ENCODE results near the gene BEND6. TPM values are rescaled to one million over a fixed set of nuclear protein-coding genes. Genes with fewer than 3 reads are reported as not detected.

Gene BEND6, protein sequence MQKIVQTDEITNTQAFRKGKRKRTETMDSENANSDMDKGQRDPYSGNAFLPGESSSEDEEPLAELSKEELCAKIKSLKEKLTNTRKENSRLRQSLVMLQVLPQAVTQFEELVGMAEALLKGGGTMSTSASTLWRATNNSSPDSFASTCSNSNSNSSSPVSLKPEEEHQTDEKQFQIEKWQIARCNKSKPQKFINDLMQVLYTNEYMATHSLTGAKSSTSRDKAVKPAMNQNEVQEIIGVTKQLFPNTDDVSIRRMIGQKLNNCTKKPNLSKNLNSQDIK
- total RNA-seq (ENCODE audit: low replicate concordance), result 1.3 and 2.7 TPM in 2 replicates
- long read RNA-seq, partial matches to known transcripts, result 1 of 4 reads
- long read RNA-seq, other reads (novel, unspliced or antisense), result 3 of 4 reads

DNA sequence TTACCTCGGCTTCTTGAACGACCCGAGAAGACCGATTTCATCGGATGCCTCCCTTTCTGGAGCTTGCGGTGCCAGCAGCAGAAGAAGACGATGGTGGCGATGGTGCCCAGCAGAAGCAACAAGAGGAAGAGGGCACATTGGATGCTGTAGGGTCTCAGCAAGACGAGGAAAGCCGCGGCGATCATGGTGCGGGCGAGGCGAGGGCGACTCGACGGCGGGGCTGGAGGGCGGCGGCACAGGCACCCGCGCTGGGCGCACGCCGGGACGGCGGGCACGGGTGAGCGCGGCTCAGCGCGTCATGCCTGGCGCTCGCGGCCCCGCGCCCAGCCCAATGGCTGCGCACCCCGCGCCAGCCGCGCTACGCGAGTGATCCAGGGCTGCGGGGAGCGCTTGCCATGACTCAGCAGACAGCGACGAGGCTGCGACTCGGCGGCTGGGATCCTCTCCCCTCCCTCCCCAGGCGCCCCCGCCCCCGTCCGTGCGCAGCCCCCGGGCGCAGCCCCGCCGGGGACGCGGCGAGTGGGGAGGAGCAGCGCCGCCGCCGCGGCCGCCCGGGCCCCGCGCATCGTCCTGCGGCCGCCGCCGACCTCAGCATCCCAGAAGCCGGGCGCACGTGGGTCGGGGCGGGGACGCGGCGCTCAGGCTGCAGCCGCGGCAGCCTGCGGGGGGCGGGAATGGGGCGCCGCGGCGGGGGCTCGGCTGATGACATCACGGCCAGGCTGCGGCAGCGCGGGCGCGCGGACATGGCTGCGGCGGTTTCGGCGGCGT is at the start of gene BEND6:
Gene BEND6 (plus strand): TSS at position 705 of the 768 bp plus-strand sequence. CDS start 26,704 bp downstream, outside the sequence.
- H3K27me3 Mint-ChIP-seq, result peaks cover 65% of the 10 kb centered on the region
- peak within 1 kb of the TSS; percentile 94 for H3K27ac Mint-ChIP-seq
- TF ChIP-seq, protein P1, sequence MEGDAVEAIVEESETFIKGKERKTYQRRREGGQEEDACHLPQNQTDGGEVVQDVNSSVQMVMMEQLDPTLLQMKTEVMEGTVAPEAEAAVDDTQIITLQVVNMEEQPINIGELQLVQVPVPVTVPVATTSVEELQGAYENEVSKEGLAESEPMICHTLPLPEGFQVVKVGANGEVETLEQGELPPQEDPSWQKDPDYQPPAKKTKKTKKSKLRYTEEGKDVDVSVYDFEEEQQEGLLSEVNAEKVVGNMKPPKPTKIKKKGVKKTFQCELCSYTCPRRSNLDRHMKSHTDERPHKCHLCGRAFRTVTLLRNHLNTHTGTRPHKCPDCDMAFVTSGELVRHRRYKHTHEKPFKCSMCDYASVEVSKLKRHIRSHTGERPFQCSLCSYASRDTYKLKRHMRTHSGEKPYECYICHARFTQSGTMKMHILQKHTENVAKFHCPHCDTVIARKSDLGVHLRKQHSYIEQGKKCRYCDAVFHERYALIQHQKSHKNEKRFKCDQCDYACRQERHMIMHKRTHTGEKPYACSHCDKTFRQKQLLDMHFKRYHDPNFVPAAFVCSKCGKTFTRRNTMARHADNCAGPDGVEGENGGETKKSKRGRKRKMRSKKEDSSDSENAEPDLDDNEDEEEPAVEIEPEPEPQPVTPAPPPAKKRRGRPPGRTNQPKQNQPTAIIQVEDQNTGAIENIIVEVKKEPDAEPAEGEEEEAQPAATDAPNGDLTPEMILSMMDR (conservative IDR thresholded peaks at IDR 0.05), result no peak
- no peaks in the 10 kb centered on the region for H3K4me1 Mint-ChIP-seq (ENCODE audit: unreplicated experiment)
- H3K9me3 Mint-ChIP-seq, result no peaks in the 10 kb centered on the region
- DNase-seq (ENCODE audit: extremely low spot score, unreplicated experiment), result peak; percentile 70
- peak within 1 kb of the TSS; percentile 98 for H3K4me3 Mint-ChIP-seq
- H3K36me3 Mint-ChIP-seq, result no peaks in the 10 kb centered on the region

DNA sequence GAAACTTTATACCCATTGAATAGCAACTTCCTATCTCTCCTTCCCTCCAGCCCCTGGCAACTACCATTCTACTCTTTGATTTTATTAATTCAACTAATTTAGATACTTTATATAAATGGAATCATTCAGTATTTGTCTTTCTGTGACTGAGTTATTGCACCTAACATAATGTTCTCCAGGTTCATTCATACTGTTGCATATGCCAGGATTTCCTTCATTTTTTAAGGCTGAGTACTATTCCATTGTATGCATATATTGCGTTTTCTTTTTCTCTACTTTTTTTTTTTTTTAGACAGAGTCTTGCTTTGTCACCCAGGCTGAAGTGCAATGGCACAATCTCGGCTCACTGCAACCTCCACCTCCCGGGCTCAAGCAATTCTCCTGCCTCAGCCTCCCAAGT is 49.5 kb upstream of the BEND6 start:
- Mint-ChIP-seq H3K27ac (no peak overlapping the region), H3K4me1 (ENCODE audit: unreplicated experiment) (no peaks in the 10 kb centered on the region), H3K4me3 (no peak overlapping the region), H3K9me3 (no peaks in the 10 kb centered on the region), H3K27me3 (no peaks in the 10 kb centered on the region), H3K36me3 (no peaks in the 10 kb centered on the region)
- DNase-seq (ENCODE audit: extremely low spot score, unreplicated experiment), result no peak
- TF ChIP-seq, protein P1 (conservative IDR thresholded peaks at IDR 0.05), result no peak

DNA sequence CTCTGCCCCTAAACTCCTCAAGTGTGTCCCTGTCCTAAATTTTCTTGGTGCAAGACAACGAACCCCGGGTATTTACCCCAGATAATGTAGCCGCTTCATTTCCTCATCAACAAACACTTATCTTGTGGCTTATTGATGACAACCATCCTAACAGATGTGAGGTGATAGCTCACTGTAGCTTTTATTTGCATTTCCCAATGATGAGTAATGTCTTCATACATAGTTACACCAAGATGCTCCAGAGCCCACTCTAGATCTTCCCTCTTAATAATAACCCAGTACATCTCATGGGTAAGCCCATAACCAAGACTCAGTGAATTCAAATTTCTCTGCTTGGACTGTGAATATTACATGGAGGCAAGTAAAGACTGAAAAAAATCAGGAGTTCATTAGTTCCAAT is 48.2 kb upstream of the BEND6 start:
- Mint-ChIP-seq H3K4me3 (no peak overlapping the region), H3K9me3 (no peaks in the 10 kb centered on the region), H3K27ac (no peak overlapping the region), H3K27me3 (no peaks in the 10 kb centered on the region), H3K4me1 (ENCODE audit: unreplicated experiment) (no peaks in the 10 kb centered on the region), H3K36me3 (no peaks in the 10 kb centered on the region)
- TF ChIP-seq, protein P1 (conservative IDR thresholded peaks at IDR 0.05), result no peak
- DNase-seq (ENCODE audit: extremely low spot score, unreplicated experiment), result no peak

DNA sequence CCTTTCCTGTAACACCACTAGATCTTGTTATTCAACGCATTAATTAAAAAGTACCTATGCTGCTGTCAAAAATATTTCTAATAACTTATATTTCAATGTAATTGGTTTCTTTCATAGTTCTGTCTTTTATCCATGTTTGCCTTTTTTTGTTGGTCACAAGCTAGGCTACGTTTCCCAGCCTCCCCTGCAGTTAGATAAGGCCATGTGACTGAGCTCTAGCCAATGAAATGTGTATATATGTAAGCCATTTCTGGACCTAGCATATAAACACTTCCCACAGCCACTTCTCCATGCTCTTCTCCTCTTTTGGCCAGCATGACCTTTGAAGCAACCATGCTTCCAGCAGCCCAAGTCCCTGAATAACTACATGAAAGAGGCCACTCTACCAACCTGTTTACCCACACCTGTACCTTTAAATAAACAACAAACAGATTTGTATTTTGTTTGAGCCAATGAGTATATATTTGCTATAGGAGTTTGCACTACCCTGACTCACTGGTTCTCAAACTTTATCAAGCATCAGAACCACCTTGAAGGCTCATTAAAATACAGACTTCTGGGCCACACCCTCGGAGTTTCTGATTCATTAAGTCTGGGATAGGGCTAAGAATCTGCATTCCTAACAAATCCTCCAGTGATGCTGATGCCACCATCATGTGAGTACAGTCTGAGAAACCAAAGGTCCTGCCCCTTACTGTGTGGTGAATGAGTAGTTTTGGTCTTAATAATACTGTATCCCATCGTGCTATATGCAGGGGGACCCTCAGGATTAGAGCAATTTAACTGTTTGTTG is 45.6 kb upstream of the BEND6 start:
- no peaks in the 10 kb centered on the region for H3K36me3 Mint-ChIP-seq
- H3K4me3 Mint-ChIP-seq, result no peak overlapping the region
- no peak overlapping the region for H3K27ac Mint-ChIP-seq
- TF ChIP-seq, protein P1 (conservative IDR thresholded peaks at IDR 0.05), result no peak
- H3K4me1 Mint-ChIP-seq (ENCODE audit: unreplicated experiment), result peaks cover 5% of the 10 kb centered on the region
- DNase-seq (ENCODE audit: extremely low spot score, unreplicated experiment), result no peak
- H3K9me3 Mint-ChIP-seq, result no peaks in the 10 kb centered on the region
- H3K27me3 Mint-ChIP-seq, result no peaks in the 10 kb centered on the region

DNA sequence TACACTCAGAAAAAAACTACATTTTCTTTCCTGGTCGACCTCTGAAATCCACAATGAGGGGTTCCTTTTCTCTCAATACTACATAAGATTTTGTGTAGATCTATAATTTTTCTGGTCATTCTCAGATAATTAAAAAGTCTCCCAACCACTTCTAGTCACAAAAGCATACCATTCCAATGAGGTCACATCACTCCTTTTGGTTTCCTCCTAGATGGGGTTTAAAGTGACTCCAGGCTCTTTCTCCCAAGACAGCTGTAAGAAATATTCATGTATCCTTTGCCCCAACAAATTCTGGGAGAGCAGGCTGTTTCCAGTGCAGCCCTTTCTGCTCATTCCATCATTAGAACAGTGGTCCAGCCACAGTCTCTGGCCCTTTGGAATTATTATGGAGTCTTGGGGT is 43.1 kb upstream of the BEND6 start:
- TF ChIP-seq, protein P1 (conservative IDR thresholded peaks at IDR 0.05), result no peak
- DNase-seq (ENCODE audit: extremely low spot score, unreplicated experiment), result no peak
- Mint-ChIP-seq H3K9me3 (no peaks in the 10 kb centered on the region), H3K27me3 (no peaks in the 10 kb centered on the region), H3K4me1 (ENCODE audit: unreplicated experiment) (peaks cover 5% of the 10 kb centered on the region), H3K4me3 (no peak overlapping the region), H3K36me3 (no peaks in the 10 kb centered on the region), H3K27ac (no peak overlapping the region)

Data from type B pancreatic cell (in vitro differentiated cells).